Mucosa of rectum (tissue), 2 donors: ENCODE data around the gene UBXN6.

Experiments used
- H3K27ac ChIP-seq, 2 donors: one replicate each; pipeline ENCODE4 v1.7.0; 2013; ENCODE audit warnings: inconsistent platforms in 2 of 2, low read depth in 2 of 2, low read length in 2 of 2
- H3K27me3 ChIP-seq, 2 donors: one replicate each; pipeline ENCODE4 v1.7.0; 2013; ENCODE audit warnings: low read length in 2 of 2; ENCODE audit not compliant: control insufficient read depth in 2 of 2, insufficient read depth in 2 of 2
- H3K36me3 ChIP-seq, 2 donors: one replicate each; pipeline ENCODE4 v1.7.0; 2013; ENCODE audit warnings: low read length in 2 of 2; ENCODE audit not compliant: control insufficient read depth in 2 of 2, insufficient read depth in 2 of 2
- H3K4me1 ChIP-seq, 2 donors: one replicate each; pipeline ENCODE4 v1.7.0; 2013; ENCODE audit warnings: low read length in 2 of 2, mild to moderate bottlenecking in 1 of 2; ENCODE audit not compliant: control insufficient read depth in 2 of 2, insufficient read depth in 2 of 2
- H3K4me3 ChIP-seq, 2 donors: one replicate each; pipeline ENCODE4 v1.7.0; 2013; ENCODE audit warnings: low read length in 2 of 2
- H3K9ac ChIP-seq, 2 donors: one replicate each; pipeline ENCODE4 v1.7.0; 2013; ENCODE audit warnings: low read length in 2 of 2, low read depth in 1 of 2, mild to moderate bottlenecking in 1 of 2
- H3K9me3 ChIP-seq, 2 donors: one replicate each; pipeline ENCODE4 v1.7.0; 2013; ENCODE audit warnings: low read length in 2 of 2; ENCODE audit not compliant: control insufficient read depth in 2 of 2
- donor health status: healthy.
- donor health status: Normal muscosa, but diverticular disease.

Gene UBXN6

GRCh38 chr19:4456476-4456842 lies 1.1 kb downstream of the UBXN6 start:
- Histone ChIP-seq H3K4me1 (peaks cover 12 to 13% of the 10 kb centered on the region in 2 donors), H3K36me3 (peaks cover 19 to 24% of the 10 kb centered on the region in 2 donors), H3K9me3 (no peaks in the 10 kb centered on the region), H3K4me3 (peak overlapping the region; percentile 65 to 81), H3K9ac (peak overlapping the region; percentile 61 to 66), H3K27me3 (no peaks in the 10 kb centered on the region), H3K27ac (peak overlapping the region in 1 of 2 donors; percentile 65)

- Histone ChIP-seq H3K4me3 (peak overlapping the region; percentile 65 to 81), H3K4me1 (peaks cover 12 to 13% of the 10 kb centered on the region in 2 donors), H3K9me3 (no peaks in the 10 kb centered on the region), H3K27ac (peak overlapping the region in 1 of 2 donors; percentile 65), H3K9ac (peak overlapping the region; percentile 61 to 66), H3K36me3 (peaks cover 19 to 29% of the 10 kb centered on the region in 2 donors), H3K27me3 (no peaks in the 10 kb centered on the region)
Observed at GRCh38 chr19:4455719-4456475, 1.7 kb downstream of the UBXN6 start.

GRCh38 chr19:4454747-4455718 lies 2.6 kb downstream of the UBXN6 start:
- Histone ChIP-seq H3K27ac (no peak overlapping the region), H3K9me3 (no peaks in the 10 kb centered on the region), H3K4me3 (no peak overlapping the region), H3K9ac (no peak overlapping the region), H3K36me3 (peaks cover 19 to 31% of the 10 kb centered on the region in 2 donors), H3K27me3 (no peaks in the 10 kb centered on the region), H3K4me1 (peaks cover 12 to 13% of the 10 kb centered on the region in 2 donors)

- Histone ChIP-seq H3K9ac (no peak overlapping the region), H3K36me3 (peaks cover 30 to 41% of the 10 kb centered on the region in 2 donors), H3K9me3 (no peaks in the 10 kb centered on the region), H3K27me3 (no peaks in the 10 kb centered on the region), H3K4me1 (peaks cover 12 to 13% of the 10 kb centered on the region in 2 donors), H3K4me3 (no peak overlapping the region), H3K27ac (no peak overlapping the region)
Observed at GRCh38 chr19:4453232-4454179, 4.1 kb downstream of the UBXN6 start.

GRCh38 chr19:4452230-4452990 lies 5.2 kb downstream of the UBXN6 start:
- H3K9me3 ChIP-seq: no peaks in the 10 kb centered on the region
- peaks cover 12 to 13% of the 10 kb centered on the region in 2 donors for H3K4me1 ChIP-seq
- H3K27me3 ChIP-seq: no peaks in the 10 kb centered on the region
- H3K4me3 ChIP-seq: no peak overlapping the region
- no peak overlapping the region for H3K27ac ChIP-seq
- peaks cover 41 to 45% of the 10 kb centered on the region in 2 donors for H3K36me3 ChIP-seq
- H3K9ac ChIP-seq: no peak overlapping the region

- Histone ChIP-seq H3K36me3 (peaks cover 64 to 67% of the 10 kb centered on the region in 2 donors), H3K27me3 (no peaks in the 10 kb centered on the region), H3K9me3 (no peaks in the 10 kb centered on the region), H3K9ac (no peak overlapping the region), H3K27ac (no peak overlapping the region), H3K4me1 (no peaks in the 10 kb centered on the region), H3K4me3 (no peak overlapping the region)
Observed at GRCh38 chr19:4449639-4450028, 8.0 kb downstream of the UBXN6 start.

GRCh38 chr19:4449022-4449638 lies 8.5 kb downstream of the UBXN6 start:
- H3K27me3 ChIP-seq: no peaks in the 10 kb centered on the region
- no peaks in the 10 kb centered on the region for H3K4me1 ChIP-seq
- no peaks in the 10 kb centered on the region for H3K9me3 ChIP-seq
- no peak overlapping the region for H3K9ac ChIP-seq
- H3K36me3 ChIP-seq: peaks cover 67 to 69% of the 10 kb centered on the region in 2 donors
- no peak overlapping the region for H3K27ac ChIP-seq
- no peak overlapping the region for H3K4me3 ChIP-seq

- no peak overlapping the region for H3K27ac ChIP-seq
- H3K36me3 ChIP-seq: peaks cover 63 to 69% of the 10 kb centered on the region in 2 donors
- H3K9me3 ChIP-seq: no peaks in the 10 kb centered on the region
- H3K4me3 ChIP-seq: no peak overlapping the region
- no peaks in the 10 kb centered on the region for H3K4me1 ChIP-seq
- no peak overlapping the region for H3K9ac ChIP-seq
- no peaks in the 10 kb centered on the region for H3K27me3 ChIP-seq
Observed at GRCh38 chr19:4448147-4448985, 9.2 kb downstream of the UBXN6 start.
